NCI-H1436 (cell line): ENCODE results near the gene SULT1C4.
"Not testable (repeated sequence)": the region's sequence is repeated elsewhere in the genome, so short reads cannot be mapped to it uniquely, and the experiment has no call there.

Experiments used
- DNase-seq: peaks from one replicate; lab custom pipeline; 2025; lab: John Stamatoyannopoulos, UW

Gene SULT1C4

DNA sequence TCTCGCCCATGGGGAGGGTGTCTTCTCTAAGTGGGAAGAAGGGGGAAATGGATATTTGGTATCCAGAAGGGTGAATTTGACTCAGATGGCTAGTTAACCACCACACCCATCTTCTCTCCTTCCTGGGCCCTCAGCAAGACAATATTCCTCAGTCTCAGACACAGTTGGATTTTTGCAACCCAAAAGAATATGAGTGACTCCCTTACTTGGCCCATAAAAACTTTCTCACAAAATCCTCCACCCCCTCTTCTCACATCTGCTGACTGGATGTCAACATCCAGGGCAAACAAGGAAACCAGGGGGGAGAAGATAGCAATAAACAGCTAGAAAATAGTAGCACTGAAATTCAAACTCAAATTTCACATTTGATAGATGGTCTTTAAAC is 35.9 kb downstream of the SULT1C4 start:
- DNase-seq: no peak

DNA sequence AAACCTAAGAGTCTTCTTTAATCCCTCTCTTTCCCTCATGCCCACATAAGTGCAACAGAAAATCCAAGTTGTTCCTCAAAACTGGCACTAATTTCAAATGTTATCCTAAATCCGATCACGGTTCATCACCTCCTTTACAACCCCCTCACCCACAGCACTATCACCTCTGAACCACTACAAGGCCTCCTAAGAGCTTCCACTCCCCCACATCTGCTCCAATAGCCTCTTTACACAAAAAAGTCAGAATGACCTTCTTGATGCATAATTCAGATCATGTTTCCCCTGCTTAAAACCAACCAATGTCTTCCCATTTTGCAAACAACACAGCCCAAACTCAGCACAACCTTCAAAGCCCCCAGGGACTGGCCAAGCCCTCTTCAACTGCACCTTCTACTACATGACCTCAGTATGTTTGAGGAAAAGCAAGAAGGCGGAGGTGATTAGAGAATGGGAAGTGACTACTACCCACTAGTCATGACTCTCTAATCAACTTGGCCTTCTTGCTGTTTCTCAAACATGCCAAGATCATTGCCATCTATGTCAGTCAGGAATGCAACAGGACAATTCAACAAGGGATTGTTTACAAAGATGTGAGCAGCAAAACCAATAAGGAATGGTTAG is 36.6 kb downstream of the SULT1C4 start:
- DNase-seq: no peak

DNA sequence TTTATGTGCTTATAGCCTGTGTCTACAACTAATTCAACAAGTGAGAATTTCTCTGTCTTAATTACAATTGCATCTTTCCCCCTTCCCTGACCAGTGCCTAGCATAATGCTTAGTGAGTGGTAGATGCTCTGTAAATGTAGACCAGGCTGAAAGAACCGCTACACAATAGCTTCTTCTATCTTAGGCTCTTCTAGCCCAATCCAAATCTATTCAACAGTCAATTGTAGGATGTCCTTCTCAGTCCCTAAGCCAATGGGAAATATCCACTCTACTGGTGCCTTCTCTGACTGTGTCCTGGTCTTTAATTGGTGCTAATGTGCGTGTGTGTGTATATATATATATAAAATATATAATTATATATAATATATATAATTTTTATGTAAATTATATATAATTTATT is 37.2 kb downstream of the SULT1C4 start:
- DNase-seq: no peak

DNA sequence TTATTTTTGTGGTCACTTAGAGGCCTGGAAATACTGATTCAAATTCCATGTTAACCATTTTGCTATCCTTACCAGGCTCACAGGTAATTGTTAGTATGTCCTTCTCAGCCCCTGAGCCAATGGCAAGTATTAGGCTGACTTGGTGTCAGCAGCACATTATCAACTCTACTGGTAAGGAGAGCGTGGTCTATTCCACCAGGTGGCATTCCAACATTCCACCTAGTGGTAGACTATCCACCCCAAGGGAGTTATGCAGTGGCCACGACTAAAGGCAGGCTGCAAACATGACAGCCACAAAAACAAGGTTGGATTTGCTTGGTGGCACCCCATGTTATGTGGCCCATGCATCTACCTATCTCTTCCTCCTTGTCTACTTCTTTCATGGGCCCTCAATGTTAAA is 39.5 kb downstream of the SULT1C4 start:
- DNase-seq: no peak

DNA sequence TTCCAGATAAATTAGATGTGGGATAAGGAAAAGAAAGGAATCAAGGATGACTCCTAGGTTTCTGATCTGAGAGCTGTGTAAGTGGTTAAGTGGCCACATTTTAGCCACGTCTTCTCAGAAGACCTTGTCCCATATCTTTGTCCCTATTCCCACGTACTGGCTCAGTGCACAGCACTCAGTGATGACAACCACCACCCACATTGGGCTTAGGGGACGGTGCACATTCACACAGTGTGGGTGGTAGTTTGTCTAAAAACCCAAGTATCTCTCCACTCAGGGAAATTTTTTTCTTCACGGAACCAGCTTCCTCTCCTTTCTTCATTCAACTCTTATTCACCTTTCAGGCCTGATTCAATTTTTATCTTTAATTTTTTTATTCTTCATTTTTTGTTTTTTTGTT is 40.7 kb downstream of the SULT1C4 start:
- no peak for DNase-seq

DNA sequence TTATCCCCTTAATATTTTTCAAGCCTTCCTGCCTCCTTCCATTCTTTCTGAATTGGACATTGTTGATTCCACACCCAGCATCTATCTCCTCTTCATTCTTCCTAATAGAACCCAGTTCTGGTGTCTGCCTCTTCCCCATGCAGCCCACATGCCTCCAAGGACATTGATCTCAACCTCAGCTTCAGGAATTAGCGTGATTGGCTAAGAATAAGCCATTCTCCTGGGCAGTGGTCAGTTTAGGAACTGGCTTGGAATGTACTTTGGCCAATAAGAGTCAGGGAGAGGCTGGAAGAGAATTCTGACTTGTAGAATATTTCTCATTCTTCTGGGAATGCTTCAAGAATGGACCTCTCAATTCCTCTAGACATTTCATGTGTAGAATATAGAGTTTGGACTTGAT is 45.3 kb downstream of the SULT1C4 start:
- no peak for DNase-seq

DNA sequence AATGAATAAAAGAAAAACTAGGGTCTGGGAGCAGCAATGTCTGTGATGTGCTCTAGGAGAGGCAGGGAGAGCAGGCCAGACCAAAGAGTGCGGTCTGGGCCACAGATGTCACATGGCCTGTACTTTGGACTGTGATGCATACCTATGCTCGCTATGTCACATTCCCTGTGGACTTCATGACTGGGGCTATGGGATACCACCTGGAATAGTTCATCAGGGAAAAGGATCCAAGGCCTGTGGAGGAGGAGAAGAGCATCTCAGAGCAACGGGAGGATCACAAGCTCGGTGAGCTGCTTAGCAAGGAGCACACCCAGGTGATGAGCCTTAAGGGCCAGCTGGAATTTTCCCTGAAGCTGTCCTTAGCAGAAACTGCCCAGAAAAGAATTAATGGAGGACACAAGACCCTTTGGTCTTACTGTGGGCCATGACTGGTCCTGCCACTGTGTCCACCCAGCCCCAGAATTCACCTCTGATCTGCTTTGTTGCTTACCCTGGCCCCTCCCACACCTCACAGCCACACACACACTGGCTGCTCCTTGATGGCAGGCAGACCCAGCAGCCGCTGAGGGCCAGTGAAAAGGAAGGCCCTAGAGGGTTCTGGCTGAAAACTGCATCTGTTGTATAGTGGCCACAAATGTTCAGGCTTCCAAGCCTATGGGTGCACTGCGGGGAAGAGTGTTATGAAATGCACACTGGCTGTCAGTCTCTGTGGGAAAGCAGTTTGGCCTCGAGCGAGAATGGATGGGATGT is 45.9 kb downstream of the SULT1C4 start:
- no peak for DNase-seq

DNA sequence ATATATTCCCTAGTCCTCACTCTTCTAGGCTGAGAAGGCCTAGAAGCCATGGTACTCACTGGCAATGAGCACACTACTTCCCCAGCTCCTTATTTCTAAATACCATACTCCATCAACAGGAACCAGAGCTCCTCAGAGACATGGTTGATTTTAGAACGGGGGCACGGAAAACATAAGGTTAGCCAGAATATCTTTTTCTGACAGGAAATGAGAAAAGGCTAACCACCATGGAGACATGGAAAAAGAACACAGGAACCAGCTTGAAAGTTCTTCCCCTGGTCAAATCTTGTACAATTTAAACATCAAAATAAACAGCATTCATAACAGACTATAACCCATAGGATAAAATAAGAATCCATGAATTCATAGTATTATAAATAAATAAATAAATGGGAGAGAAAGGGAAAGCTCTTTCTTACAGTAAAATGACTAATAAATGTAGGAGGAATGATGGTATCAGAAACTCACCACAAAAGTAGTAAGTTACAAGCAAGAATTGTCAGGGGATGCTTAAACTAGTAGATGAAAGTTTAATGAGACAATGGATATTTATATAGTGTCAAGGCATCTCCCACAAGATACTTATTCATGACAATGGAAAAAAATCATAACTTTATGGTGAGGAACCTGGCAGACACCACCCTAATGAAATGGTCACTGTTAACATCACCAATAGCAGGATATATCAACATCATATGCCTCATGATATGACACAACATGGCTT is 50.7 kb downstream of the SULT1C4 start:
- DNase-seq: no peak

DNA sequence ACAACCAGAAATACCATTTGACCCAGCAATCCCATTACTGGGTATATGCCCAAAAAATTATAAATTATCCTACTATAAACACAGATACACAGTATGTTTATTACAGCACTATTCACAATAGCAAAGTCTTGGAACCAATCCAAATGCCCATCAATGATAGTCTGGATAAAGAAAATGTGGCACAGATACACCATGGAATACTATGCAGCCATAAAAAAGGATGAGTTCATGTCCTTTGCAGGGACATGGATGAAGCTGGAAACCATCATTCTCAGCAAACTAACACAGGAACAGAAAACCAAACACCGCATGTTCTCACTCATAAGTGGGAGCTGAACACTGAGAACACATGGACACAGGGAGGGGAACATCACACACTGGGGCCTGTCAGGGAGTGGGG is 57.8 kb downstream of the SULT1C4 start:
- not testable (repeated sequence) for DNase-seq

DNA sequence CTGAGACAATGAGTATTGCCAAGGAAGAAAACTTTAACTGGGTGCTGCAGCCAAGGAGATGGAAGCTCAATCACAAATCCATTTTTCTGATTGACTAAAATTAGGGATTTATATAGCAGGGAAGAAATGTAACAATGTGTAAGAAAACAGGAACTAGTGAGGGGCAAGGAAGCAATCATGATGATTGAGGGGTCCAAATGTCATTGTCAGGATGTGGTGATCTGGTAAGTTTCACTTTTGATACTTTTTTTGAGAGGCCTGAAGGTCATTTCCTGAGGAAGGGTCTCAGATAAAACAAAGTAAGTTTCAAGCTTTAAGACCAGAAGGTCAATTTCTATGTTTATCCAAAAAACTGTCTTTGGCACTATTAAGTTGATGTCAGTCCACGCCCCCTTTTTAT is 59.2 kb downstream of the SULT1C4 start:
- DNase-seq: no peak
